ENCODE results near the gene UPP2. TPM values are rescaled to one million over a fixed set of nuclear protein-coding genes. Genes with fewer than 3 reads are reported as not detected.

The UPP2 gene
- total and polyA plus RNA-seq, 7 donors: not detected

DNA sequence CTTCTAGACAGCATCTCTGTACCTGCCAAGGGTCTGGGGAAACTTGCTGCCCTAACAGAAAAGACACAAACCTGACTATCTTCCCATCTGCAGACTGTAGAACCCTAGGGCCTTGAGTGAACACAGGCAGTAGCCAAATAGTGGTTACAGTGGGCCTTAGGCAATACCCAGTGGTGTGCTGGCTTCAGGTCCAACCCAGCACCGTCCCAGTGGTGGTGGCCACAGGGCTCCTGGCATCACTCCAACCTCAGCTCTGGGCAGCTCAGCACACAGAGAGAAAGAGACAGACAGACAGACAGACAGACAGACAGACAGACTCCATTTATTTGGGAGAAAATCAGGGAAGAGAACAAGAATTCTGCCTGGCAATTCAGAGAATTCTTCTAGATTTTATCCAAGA lies 29.3 kb upstream of the UPP2 start:
- TF ChIP-seq, protein P1, sequence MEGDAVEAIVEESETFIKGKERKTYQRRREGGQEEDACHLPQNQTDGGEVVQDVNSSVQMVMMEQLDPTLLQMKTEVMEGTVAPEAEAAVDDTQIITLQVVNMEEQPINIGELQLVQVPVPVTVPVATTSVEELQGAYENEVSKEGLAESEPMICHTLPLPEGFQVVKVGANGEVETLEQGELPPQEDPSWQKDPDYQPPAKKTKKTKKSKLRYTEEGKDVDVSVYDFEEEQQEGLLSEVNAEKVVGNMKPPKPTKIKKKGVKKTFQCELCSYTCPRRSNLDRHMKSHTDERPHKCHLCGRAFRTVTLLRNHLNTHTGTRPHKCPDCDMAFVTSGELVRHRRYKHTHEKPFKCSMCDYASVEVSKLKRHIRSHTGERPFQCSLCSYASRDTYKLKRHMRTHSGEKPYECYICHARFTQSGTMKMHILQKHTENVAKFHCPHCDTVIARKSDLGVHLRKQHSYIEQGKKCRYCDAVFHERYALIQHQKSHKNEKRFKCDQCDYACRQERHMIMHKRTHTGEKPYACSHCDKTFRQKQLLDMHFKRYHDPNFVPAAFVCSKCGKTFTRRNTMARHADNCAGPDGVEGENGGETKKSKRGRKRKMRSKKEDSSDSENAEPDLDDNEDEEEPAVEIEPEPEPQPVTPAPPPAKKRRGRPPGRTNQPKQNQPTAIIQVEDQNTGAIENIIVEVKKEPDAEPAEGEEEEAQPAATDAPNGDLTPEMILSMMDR (IDR thresholded peaks at IDR 0.05): no peak

DNA sequence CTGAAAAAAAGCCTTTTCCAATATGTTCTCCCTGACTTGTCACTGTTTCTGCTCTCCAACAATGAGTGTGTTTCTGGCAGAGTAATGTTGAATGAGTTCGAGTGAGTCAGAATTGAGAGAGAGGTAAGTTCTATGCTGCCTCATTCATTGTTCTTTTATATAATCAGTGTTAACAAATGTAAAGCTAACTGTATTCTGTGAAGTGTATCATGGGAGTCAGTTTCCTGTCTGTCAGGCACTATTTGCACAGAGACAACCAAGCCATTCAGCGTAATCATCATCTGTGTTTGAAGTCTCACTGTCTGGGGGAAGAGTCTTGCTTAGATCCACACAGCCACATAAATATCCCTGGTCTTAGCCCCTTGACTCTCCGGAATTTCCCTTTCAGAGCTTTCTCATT lies 22.0 kb upstream of the UPP2 start:
- no peak for ATAC-seq
- H3K36me3 ChIP-seq (ENCODE audit: insufficient read depth in 1 of 2, low read depth in 1 of 2): no peaks in the 10 kb centered on the region
- no peak overlapping the region for H3K4me3 ChIP-seq
- intact Hi-C loops (cut with DNase I): no loop called here
- no peak for DNase-seq
- peaks cover 0 to 3% (median 0%) of the 10 kb centered on the region in 3 donors for H3K27me3 ChIP-seq (ENCODE audit: insufficient read depth in 3 of 3, low read length in 2 of 3)
- H3K4me1 ChIP-seq: no peaks in the 10 kb centered on the region
- WGBS, 3 donors: 53 to 62% (median 57%) methylated on average over 3 of the region's 3 CpGs
- TF ChIP-seq, protein P1 (IDR thresholded peaks at IDR 0.05): no peak
- H3K27ac ChIP-seq: no peak overlapping the region
- peaks cover 7% of the 10 kb centered on the region for H3K9me3 ChIP-seq

More for the DNA sequence above, 29.3 kb upstream of the UPP2 start:
- WGBS, 3 donors: 62 to 86% (median 80%) methylated on average over 1 of the region's 1 CpG
- no peak overlapping the region for H3K27ac ChIP-seq
- no peak for DNase-seq
- no peaks in the 10 kb centered on the region for H3K4me1 ChIP-seq
- no peak overlapping the region for H3K4me3 ChIP-seq
- ATAC-seq: no peak
- no peaks in the 10 kb centered on the region for H3K36me3 ChIP-seq (ENCODE audit: insufficient read depth in 1 of 2, low read depth in 1 of 2)
- no peaks in the 10 kb centered on the region for H3K27me3 ChIP-seq (ENCODE audit: insufficient read depth in 3 of 3, low read length in 2 of 3)
- intact Hi-C loops (cut with DNase I): no loop called here
- H3K9me3 ChIP-seq: peaks cover 4% of the 10 kb centered on the region

DNA sequence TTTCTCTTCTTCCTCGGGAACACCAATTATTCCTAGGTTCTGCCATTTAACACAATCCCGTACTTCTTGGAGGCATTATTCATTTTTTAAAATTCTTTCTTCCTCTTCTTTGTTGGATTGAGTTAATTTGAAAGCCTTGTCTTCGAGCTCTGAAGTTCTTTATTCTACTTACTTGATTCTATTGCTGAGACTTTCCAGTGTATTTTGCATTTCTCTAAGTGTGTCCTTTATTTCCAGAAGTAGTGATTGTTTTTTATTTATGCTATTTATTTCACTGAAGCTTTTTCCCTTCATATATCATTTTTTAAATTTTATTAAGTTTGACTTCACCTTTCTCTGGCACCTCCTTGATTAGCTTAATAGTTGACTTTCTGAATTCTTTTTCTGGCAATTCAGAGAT lies 13.6 kb upstream of the UPP2 start:
- H3K27me3 ChIP-seq (ENCODE audit: insufficient read depth in 3 of 3, low read length in 2 of 3): no peaks in the 10 kb centered on the region
- WGBS, 3 donors: 83 to 88% (median 84%) methylated on average over 3 of the region's 3 CpGs
- intact Hi-C loops (cut with DNase I): no loop called here
- no peaks in the 10 kb centered on the region for H3K4me1 ChIP-seq
- TF ChIP-seq, protein P1 (IDR thresholded peaks at IDR 0.05): no peak
- H3K4me3 ChIP-seq: no peak overlapping the region
- H3K27ac ChIP-seq: no peak overlapping the region
- ATAC-seq (no peak), DNase-seq (no peak)
- peaks cover 7% of the 10 kb centered on the region for H3K9me3 ChIP-seq
- H3K36me3 ChIP-seq (ENCODE audit: insufficient read depth in 1 of 2, low read depth in 1 of 2): no peaks in the 10 kb centered on the region

DNA sequence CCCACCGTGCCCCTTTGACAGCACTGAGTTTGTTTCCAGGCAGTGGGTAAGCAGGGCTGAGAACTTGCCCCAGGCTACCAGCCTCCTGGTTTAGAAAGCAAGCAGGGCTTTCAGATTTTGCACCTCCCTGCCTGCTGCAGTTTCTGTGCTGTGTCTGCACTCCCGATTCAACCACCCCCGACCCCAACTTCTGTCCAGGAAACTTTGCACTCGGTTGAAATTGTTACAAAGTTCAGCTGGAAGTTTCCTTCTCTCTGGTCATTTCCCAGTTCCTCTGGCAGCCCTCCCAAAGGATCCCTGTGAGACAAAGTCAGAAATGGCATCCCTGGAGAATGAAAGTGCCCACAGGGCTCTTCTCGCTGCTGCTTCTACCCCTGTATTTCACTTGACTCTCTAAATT lies 12.4 kb upstream of the UPP2 start:
- no peaks in the 10 kb centered on the region for H3K4me1 ChIP-seq
- peaks cover 7% of the 10 kb centered on the region for H3K9me3 ChIP-seq
- no peak overlapping the region for H3K4me3 ChIP-seq
- DNase-seq: no peak
- H3K27ac ChIP-seq: no peak overlapping the region
- ATAC-seq: no peak
- no peaks in the 10 kb centered on the region for H3K27me3 ChIP-seq (ENCODE audit: insufficient read depth in 3 of 3, low read length in 2 of 3)
- 76 to 87% (median 79%) methylated on average over 5 of the region's 5 CpGs for WGBS, 3 donors
- TF ChIP-seq, protein P1 (IDR thresholded peaks at IDR 0.05): no peak
- intact Hi-C loops (cut with DNase I): no loop called here
- H3K36me3 ChIP-seq (ENCODE audit: insufficient read depth in 1 of 2, low read depth in 1 of 2): no peaks in the 10 kb centered on the region

DNA sequence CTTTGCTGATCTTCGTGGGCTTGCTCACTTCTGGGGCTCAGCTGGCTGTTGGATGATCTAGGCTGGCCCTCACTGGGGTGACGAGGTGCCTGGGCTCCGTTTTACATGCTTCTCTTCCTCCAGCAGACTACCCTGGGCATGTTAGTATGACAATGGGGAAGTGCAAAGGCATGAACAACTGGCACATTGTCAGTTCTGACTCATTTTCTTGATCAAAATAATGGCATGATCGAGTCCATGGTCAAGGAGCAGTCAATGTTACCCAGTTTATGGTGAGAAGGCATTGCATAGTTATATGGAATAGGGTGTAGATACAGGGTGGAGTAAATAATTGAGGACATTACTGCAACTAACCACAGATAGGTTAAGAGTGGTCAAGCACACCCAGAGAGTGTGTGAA lies 10.0 kb upstream of the UPP2 start:
- H3K27ac ChIP-seq: no peak overlapping the region
- DNase-seq (no peak), ATAC-seq (no peak)
- TF ChIP-seq, protein P1 (IDR thresholded peaks at IDR 0.05): no peak
- H3K4me3 ChIP-seq: no peak overlapping the region
- H3K27me3 ChIP-seq (ENCODE audit: insufficient read depth in 3 of 3, low read length in 2 of 3): no peaks in the 10 kb centered on the region
- no peaks in the 10 kb centered on the region for H3K36me3 ChIP-seq (ENCODE audit: insufficient read depth in 1 of 2, low read depth in 1 of 2)
- H3K9me3 ChIP-seq: no peaks in the 10 kb centered on the region
- H3K4me1 ChIP-seq: no peaks in the 10 kb centered on the region
- 67 to 74% (median 72%) methylated on average over 4 of the region's 4 CpGs for WGBS, 3 donors
- intact Hi-C loops (cut with DNase I): no loop called here

All from psoas muscle (tissue), 8 donors.